Trophoblast cell (in vitro differentiated cells and primary cell): ENCODE results near the gene IRF8.
A peak's percentile ranks its signal among the peaks of the same experiment; 100 is the strongest.

Experiments
- DNase-seq, 2 donors: peaks; one replicate each; pipeline ENCODE4 v3.0.0-alpha.2; 2016
- H2AFZ ChIP-seq: 2 replicates; pipeline ENCODE4 v1.6.1; 2013; ENCODE audit warnings: low read length, moderate library complexity, mild to moderate bottlenecking; ENCODE audit not compliant: insufficient read depth, poor library complexity
- H2AK5ac ChIP-seq: 2 replicates; pipeline ENCODE4 v1.6.1; 2013; ENCODE audit warnings: mild to moderate bottlenecking, low read length
- H2BK120ac ChIP-seq: 2 replicates; pipeline ENCODE4 v1.6.1; 2013; ENCODE audit warnings: low read length, mild to moderate bottlenecking, moderate library complexity; ENCODE audit not compliant: insufficient read depth, poor library complexity
- H2BK12ac ChIP-seq: 2 replicates; pipeline ENCODE4 v1.6.1; 2013; ENCODE audit warnings: mild to moderate bottlenecking, low read length, moderate library complexity
- H2BK5ac ChIP-seq: 2 replicates; pipeline ENCODE4 v1.6.1; 2013; ENCODE audit warnings: low read length, low read depth, moderate library complexity, mild to moderate bottlenecking; ENCODE audit not compliant: poor library complexity
- H3K14ac ChIP-seq: 2 replicates; pipeline ENCODE4 v1.6.1; 2013; ENCODE audit warnings: mild to moderate bottlenecking, low read length
- H3K18ac ChIP-seq: 2 replicates; pipeline ENCODE4 v1.6.1; 2013; ENCODE audit warnings: mild to moderate bottlenecking, low read length
- H3K23ac ChIP-seq: 2 replicates; pipeline ENCODE4 v1.6.1; 2013; ENCODE audit warnings: low read length
- H3K27ac ChIP-seq: 2 replicates; pipeline ENCODE4 v1.5.1; 2013; ENCODE audit warnings: low read depth, mild to moderate bottlenecking, inconsistent platforms, low read length, moderate library complexity
- H3K27me3 ChIP-seq: 2 replicates; pipeline ENCODE4 v1.6.1; 2013; ENCODE audit warnings: inconsistent platforms, mild to moderate bottlenecking, low read length, moderate library complexity; ENCODE audit not compliant: insufficient read depth
- H3K36me3 ChIP-seq, 2 experiments: 1 replicate in 1 of 2; 2 replicates in 1 of 2; pipeline ENCODE4 v1.6.1; 2013; ENCODE audit warnings: low read length in 2 of 2, mild to moderate bottlenecking in 2 of 2, moderate library complexity in 1 of 2; ENCODE audit not compliant: insufficient read depth in 2 of 2, control insufficient read depth in 1 of 2
- H3K4ac ChIP-seq: 2 replicates; pipeline ENCODE4 v1.6.1; 2013; ENCODE audit warnings: low read depth, mild to moderate bottlenecking, low read length, moderate library complexity
- H3K4me1 ChIP-seq, 2 experiments: 1 replicate in 1 of 2; 2 replicates in 1 of 2; pipeline ENCODE4 v1.6.1; 2013; ENCODE audit warnings: low read length in 2 of 2, mild to moderate bottlenecking in 2 of 2, moderate library complexity in 1 of 2; ENCODE audit not compliant: insufficient read depth in 2 of 2, control insufficient read depth in 1 of 2
- H3K4me2 ChIP-seq: 2 replicates; pipeline ENCODE4 v1.6.1; 2013; ENCODE audit warnings: inconsistent platforms, mild to moderate bottlenecking, low read length, moderate library complexity
- H3K4me3 ChIP-seq: 2 replicates; pipeline ENCODE4 v1.5.1; 2013; ENCODE audit warnings: mild to moderate bottlenecking, low read depth, low read length, inconsistent platforms
- H3K79me1 ChIP-seq: one replicate; pipeline ENCODE4 v1.6.1; 2013; ENCODE audit warnings: low read length
- H3K79me2 ChIP-seq: 2 replicates; pipeline ENCODE4 v1.6.1; 2013; ENCODE audit warnings: low read length, mild to moderate bottlenecking; ENCODE audit not compliant: control insufficient read depth, insufficient read depth, poor library complexity
- H3K9ac ChIP-seq: 2 replicates; pipeline ENCODE4 v1.6.1; 2013; ENCODE audit warnings: mild to moderate bottlenecking, low read length
- H3K9me3 ChIP-seq: 2 replicates; pipeline ENCODE4 v1.6.1; 2013; ENCODE audit warnings: low read depth, mild to moderate bottlenecking, control low read depth, inconsistent platforms, low read length; ENCODE audit not compliant: insufficient read depth
- H4K12ac ChIP-seq: 2 replicates; pipeline ENCODE4 v1.6.1; 2013; ENCODE audit warnings: low read depth, mild to moderate bottlenecking, low read length, moderate library complexity
- H4K8ac ChIP-seq: 2 replicates; pipeline ENCODE4 v1.6.1; 2013; ENCODE audit warnings: low read depth, mild to moderate bottlenecking, low read length, moderate library complexity
- H4K91ac ChIP-seq: one replicate; pipeline ENCODE4 v1.6.1; 2013; ENCODE audit warnings: low read depth, mild to moderate bottlenecking, low read length, moderate library complexity
- WGBS: extraction: QIAGEN DNeasy Blood & Tissue Kit; methylation state at CpG from one replicate; pipeline ENCODE4 v1.1.7; 2013; ENCODE audit warnings: missing lambda C conversion rate; ENCODE audit not compliant: insufficient read length, insufficient coverage; ENCODE audit errors: extremely low coverage; 5-methylcytosine and 5-hydroxymethylcytosine counted together

IRF8 gene

DNA sequence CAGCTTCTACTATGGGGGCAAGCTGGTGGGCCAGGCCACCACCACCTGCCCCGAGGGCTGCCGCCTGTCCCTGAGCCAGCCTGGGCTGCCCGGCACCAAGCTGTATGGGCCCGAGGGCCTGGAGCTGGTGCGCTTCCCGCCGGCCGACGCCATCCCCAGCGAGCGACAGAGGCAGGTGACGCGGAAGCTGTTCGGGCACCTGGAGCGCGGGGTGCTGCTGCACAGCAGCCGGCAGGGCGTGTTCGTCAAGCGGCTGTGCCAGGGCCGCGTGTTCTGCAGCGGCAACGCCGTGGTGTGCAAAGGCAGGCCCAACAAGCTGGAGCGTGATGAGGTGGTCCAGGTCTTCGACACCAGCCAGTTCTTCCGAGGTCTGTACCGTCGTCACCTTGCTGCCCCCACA, 19.5 kb downstream of the IRF8 start:
- H3K18ac ChIP-seq: no peak overlapping the region
- no peak overlapping the region for H3K9ac ChIP-seq
- H2BK5ac ChIP-seq: no peak overlapping the region
- no peak overlapping the region for H3K27ac ChIP-seq
- H3K23ac ChIP-seq: no peak overlapping the region
- no peak overlapping the region for H4K8ac ChIP-seq
- no peak overlapping the region for H3K4me2 ChIP-seq
- H3K4me3 ChIP-seq: no peak overlapping the region
- peak overlapping the region; percentile 39 for H2AK5ac ChIP-seq
- peaks cover 22 to 36% of the 10 kb centered on the region in 2 experiments for H3K4me1 ChIP-seq
- H3K36me3 ChIP-seq: peaks cover 8 to 17% of the 10 kb centered on the region in 2 experiments
- H2AFZ ChIP-seq: no peak overlapping the region
- H2BK120ac ChIP-seq: peak overlapping the region; percentile 20
- H3K27me3 ChIP-seq: no peaks in the 10 kb centered on the region
- peaks cover 15% of the 10 kb centered on the region for H3K79me1 ChIP-seq
- no peak overlapping the region for H4K91ac ChIP-seq
- H3K9me3 ChIP-seq: no peaks in the 10 kb centered on the region
- H3K79me2 ChIP-seq: peaks cover 3% of the 10 kb centered on the region
- peak overlapping the region; percentile 26 for H3K14ac ChIP-seq
- peak overlapping the region; percentile 19 for H2BK12ac ChIP-seq
- H3K4ac ChIP-seq: no peak overlapping the region
- DNase-seq: no peak
- no CpG with 5 or more reads among the region's 30 CpGs for WGBS
- H4K12ac ChIP-seq: no peak overlapping the region

DNA sequence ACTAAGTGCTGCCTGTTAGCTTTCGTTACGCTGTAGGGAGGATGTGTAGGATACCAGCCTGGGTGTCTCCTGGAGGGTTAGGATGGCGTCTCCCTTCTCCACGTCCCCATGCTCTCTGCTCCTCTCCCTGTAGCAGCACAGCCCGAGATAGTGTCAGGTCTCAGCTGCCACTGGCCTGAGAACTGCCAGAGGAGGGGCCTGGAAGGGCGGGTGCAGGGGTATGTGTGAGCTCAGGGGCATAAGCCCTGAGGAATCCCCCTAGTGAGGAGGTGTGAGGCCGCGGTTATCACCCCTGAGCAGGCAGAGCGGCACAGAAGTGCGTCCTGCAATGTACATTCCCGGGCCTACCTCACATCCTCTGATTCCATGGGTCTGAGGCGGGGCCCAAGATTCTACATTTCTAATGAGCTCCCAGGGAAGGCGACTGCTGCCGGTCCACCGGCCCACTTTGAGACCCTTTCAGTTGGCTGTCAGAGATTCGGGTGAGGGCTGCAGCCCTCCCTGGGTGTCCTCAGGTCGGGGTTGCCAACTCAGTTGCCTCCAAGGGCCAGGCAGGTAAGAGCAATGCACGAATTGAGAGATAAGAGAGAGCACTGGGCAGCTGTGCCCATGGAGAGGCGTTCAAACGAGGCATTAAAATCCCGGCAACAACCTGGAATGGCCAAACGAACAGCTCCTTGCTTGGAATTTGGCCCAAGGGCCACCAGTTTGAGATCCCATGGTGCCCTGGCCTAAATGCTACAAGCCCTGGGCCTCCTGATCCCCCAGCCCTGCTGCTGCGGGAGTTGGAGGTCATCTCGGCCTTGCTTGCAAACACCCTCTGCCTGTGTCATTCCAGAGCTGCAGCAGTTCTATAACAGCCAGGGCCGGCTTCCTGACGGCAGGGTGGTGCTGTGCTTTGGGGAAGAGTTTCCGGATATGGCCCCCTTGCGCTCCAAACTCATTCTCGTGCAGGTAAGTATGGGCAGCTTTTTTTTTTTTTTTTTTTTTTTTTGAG, 20.6 kb downstream of the IRF8 start:
- Histone ChIP-seq H3K23ac (no peak overlapping the region), H3K4me1 (peaks cover 27 to 42% of the 10 kb centered on the region in 2 experiments), H3K79me1 (peaks cover 22% of the 10 kb centered on the region), H4K12ac (no peak overlapping the region), H3K27me3 (no peaks in the 10 kb centered on the region), H3K4ac (no peak overlapping the region), H3K36me3 (peaks cover 8 to 16% of the 10 kb centered on the region in 2 experiments), H3K14ac (peak overlapping the region; percentile 39), H2AFZ (no peak overlapping the region), H2AK5ac (peak overlapping the region; percentile 43), H3K79me2 (peaks cover 3% of the 10 kb centered on the region), H3K4me3 (no peak overlapping the region), H4K8ac (peak overlapping the region; percentile 9), H3K9me3 (no peaks in the 10 kb centered on the region), H3K27ac (no peak overlapping the region), H4K91ac (peak overlapping the region; percentile 50), H2BK12ac (peak overlapping the region; percentile 78), H2BK5ac (peak overlapping the region; percentile 9), H3K18ac (no peak overlapping the region), H3K4me2 (no peak overlapping the region), H2BK120ac (peak overlapping the region; percentile 76), H3K9ac (no peak overlapping the region)
- peak; percentile 50 to 63 for DNase-seq
- WGBS: no CpG with 5 or more reads among the region's 29 CpGs

DNA sequence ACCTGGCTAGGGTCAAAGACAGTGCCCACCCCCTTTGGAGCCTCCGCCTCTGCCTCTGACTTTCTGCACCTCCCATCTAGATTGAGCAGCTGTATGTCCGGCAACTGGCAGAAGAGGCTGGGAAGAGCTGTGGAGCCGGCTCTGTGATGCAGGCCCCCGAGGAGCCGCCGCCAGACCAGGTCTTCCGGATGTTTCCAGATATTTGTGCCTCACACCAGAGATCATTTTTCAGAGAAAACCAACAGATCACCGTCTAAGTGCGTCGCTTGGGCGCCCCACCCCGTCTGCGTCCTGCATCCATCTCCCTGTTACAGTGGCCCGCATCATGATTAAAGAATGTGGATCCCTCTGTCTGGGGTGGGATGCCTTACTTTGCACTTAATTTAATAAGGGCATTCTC, 22.1 kb downstream of the IRF8 start:
- H3K14ac ChIP-seq: peak overlapping the region; percentile 21
- H3K4me2 ChIP-seq: no peak overlapping the region
- no peak overlapping the region for H2AK5ac ChIP-seq
- peaks cover 30% of the 10 kb centered on the region for H3K79me1 ChIP-seq
- no CpG with 5 or more reads among the region's 14 CpGs for WGBS
- no peak overlapping the region for H3K4ac ChIP-seq
- H4K8ac ChIP-seq: peak overlapping the region; percentile 64
- H3K18ac ChIP-seq: no peak overlapping the region
- H3K4me1 ChIP-seq: peaks cover 33 to 53% of the 10 kb centered on the region in 2 experiments
- no peak overlapping the region for H3K4me3 ChIP-seq
- peak overlapping the region; percentile 1 for H2BK12ac ChIP-seq
- DNase-seq: peak; percentile 94
- H3K27ac ChIP-seq: peak overlapping the region; percentile 79
- H2AFZ ChIP-seq: no peak overlapping the region
- peak overlapping the region; percentile 67 for H2BK120ac ChIP-seq
- no peak overlapping the region for H4K12ac ChIP-seq
- H3K79me2 ChIP-seq: peaks cover 3% of the 10 kb centered on the region
- no peak overlapping the region for H2BK5ac ChIP-seq
- no peak overlapping the region for H3K9ac ChIP-seq
- peak overlapping the region; percentile 20 for H4K91ac ChIP-seq
- no peaks in the 10 kb centered on the region for H3K27me3 ChIP-seq
- H3K36me3 ChIP-seq: peaks cover 5 to 13% of the 10 kb centered on the region in 2 experiments
- H3K9me3 ChIP-seq: no peaks in the 10 kb centered on the region
- no peak overlapping the region for H3K23ac ChIP-seq

DNA sequence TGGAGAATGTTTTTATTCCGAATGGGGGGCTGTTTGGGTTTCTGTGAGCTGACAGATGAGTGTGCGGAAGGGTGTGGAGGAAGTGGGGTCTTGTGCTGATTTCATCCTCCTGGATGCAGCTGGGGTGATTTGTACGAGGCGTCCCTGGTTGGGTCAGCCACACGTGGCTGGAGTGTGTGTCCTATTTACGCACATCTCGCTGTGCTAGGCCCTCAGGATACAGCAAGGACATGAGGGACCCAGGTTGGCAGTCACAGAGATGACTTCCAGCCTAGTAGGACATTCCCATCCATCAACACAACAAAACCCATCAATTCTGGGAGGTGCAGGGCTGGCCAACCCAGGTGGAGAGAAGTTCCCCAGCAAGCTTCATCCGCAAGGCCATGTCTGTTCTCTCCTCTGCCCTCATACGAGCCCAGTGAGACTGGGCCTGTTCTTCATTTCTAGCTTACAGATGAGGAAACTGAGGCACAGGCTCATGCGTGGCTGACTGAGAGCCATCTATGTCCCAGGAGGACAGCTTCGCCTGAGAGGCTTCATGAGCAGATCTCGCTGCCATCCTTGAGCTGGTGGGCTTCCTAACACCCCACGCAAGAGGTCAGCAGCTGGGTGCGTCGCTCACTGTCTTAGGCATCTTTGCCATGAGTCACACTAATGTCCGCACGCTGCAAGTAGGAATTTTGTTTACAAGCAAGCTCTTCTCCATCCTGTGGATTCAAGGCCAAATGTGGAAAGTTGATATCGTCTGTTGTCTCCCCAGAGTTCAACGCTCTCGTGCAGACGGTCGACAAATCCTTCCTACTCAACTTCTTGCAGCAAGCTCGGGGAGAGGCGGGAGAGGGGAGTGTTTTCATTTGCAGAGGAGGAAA, 24.4 kb downstream of the IRF8 start:
- H2BK5ac ChIP-seq: peak overlapping the region; percentile 24
- H3K9me3 ChIP-seq: no peaks in the 10 kb centered on the region
- peak overlapping the region; percentile 63 for H3K18ac ChIP-seq
- H4K8ac ChIP-seq: peak overlapping the region; percentile 49
- peak overlapping the region; percentile 66 for H4K91ac ChIP-seq
- peaks cover 32 to 49% of the 10 kb centered on the region in 2 experiments for H3K4me1 ChIP-seq
- peaks cover 30% of the 10 kb centered on the region for H3K79me1 ChIP-seq
- no peak overlapping the region for H3K23ac ChIP-seq
- peak; percentile 36 to 66 for DNase-seq
- no CpG with 5 or more reads among the region's 24 CpGs for whole genome bisulfite sequencing
- peak overlapping the region; percentile 20 for H2BK12ac ChIP-seq
- peaks cover 3% of the 10 kb centered on the region for H3K79me2 ChIP-seq
- peak overlapping the region; percentile 16 for H3K14ac ChIP-seq
- H3K4me3 ChIP-seq: no peak overlapping the region
- H2AFZ ChIP-seq: no peak overlapping the region
- peak overlapping the region; percentile 38 for H3K27ac ChIP-seq
- peak overlapping the region; percentile 80 for H2AK5ac ChIP-seq
- H2BK120ac ChIP-seq: peak overlapping the region; percentile 84
- H3K4me2 ChIP-seq: no peak overlapping the region
- H4K12ac ChIP-seq: no peak overlapping the region
- H3K36me3 ChIP-seq: peaks cover 5 to 10% of the 10 kb centered on the region in 2 experiments
- H3K4ac ChIP-seq: no peak overlapping the region
- no peak overlapping the region for H3K9ac ChIP-seq
- no peaks in the 10 kb centered on the region for H3K27me3 ChIP-seq
